HFFc6 (cell line): ENCODE results near the gene NAV2. TPM values are rescaled to one million over a fixed set of nuclear protein-coding genes. Genes with fewer than 3 reads are reported as not detected.

Experiments
- DNase-seq: peaks from one replicate; pipeline ENCODE4 v3.0.0-alpha.2; 2018
- H3K27ac Mint-ChIP-seq: 2 replicates; pipeline ENCODE4 v1.8.0; 2020; ENCODE audit warnings: mild to moderate bottlenecking, mixed read lengths
- H3K27me3 Mint-ChIP-seq: 2 replicates; pipeline ENCODE4 v1.8.0; 2021; ENCODE audit warnings: mild to moderate bottlenecking, moderate library complexity, mixed read lengths; ENCODE audit not compliant: insufficient read depth
- H3K36me3 Mint-ChIP-seq: 2 replicates; pipeline ENCODE4 v1.8.0; 2021; ENCODE audit warnings: low read depth, mixed read lengths
- H3K4me1 Mint-ChIP-seq: 2 replicates; pipeline ENCODE4 v1.8.0; 2020; ENCODE audit warnings: low read depth, mixed read lengths
- H3K4me3 Mint-ChIP-seq: 2 replicates; pipeline ENCODE4 v1.8.0; 2020; ENCODE audit warnings: mild to moderate bottlenecking, moderate library complexity, mixed read lengths
- H3K9me3 Mint-ChIP-seq: 2 replicates; pipeline ENCODE4 v1.8.0; 2020; ENCODE audit warnings: mild to moderate bottlenecking, mixed read lengths
- total RNA-seq, 6 experiments: library from RNA; stranded (reverse); fragmentation: NEBNext Ultra II Directional; extraction: Animal tissue kit (Norgen Biotek cat#: 25700); gene quantifications; 2 replicates in 1 of 6; 3 replicates in 5 of 6; pipeline ENCODE4 v1.2.3, GENCODE V29; 2021
- TF ChIP-seq, protein P1 (sequence below): fragments of 200-600 bp; sonication (generic); IDR thresholded peaks from 2 replicates; pipeline ENCODE4 v1.5.0; 2021; ENCODE audit warnings: antibody characterized with exemption, mild to moderate bottlenecking

NAV2 gene
- total RNA-seq, 6 experiments from 2014 or later, result 12.4 to 34.9 (median 31.8) TPM

DNA sequence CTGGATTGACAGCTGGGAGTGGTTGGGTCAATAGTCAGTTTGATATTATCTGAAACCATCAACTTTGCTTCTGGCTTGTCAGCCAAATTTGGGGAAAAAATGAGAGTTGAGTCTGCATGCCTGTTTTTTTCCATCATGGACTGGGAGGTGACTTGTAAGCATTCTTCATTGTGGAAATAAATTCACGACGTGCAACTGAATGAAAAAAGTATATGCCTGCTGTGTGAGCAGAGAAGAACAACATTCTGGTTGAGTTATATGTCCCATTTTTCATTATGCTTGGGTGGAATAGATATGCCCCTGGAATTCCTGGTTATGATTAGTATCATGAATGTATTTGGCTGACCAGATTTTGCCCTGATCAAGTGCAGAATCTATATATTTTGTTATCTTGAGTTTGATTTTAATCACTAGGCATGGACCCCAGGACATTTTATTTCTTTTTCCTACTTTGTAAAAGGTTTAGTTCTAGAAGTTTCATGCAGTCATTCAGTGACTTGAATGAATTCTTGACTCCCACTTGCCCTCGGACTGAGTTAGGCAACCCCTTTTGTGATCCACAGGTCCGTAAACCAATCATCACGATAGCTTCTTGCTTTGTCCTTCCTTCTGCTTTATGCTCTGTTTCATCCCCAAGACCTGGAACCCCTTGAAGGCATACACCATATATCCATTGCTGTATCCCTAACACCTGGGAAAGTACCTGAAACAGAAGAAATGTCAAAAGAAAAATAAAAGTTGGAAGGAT, 205.8 kb downstream of the NAV2 start:
- DNase-seq, result no peak
- TF ChIP-seq, protein P1, sequence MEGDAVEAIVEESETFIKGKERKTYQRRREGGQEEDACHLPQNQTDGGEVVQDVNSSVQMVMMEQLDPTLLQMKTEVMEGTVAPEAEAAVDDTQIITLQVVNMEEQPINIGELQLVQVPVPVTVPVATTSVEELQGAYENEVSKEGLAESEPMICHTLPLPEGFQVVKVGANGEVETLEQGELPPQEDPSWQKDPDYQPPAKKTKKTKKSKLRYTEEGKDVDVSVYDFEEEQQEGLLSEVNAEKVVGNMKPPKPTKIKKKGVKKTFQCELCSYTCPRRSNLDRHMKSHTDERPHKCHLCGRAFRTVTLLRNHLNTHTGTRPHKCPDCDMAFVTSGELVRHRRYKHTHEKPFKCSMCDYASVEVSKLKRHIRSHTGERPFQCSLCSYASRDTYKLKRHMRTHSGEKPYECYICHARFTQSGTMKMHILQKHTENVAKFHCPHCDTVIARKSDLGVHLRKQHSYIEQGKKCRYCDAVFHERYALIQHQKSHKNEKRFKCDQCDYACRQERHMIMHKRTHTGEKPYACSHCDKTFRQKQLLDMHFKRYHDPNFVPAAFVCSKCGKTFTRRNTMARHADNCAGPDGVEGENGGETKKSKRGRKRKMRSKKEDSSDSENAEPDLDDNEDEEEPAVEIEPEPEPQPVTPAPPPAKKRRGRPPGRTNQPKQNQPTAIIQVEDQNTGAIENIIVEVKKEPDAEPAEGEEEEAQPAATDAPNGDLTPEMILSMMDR, result no peak
- peak overlapping the region; percentile 79 for H3K4me3 Mint-ChIP-seq
- H3K4me1 Mint-ChIP-seq, result peaks cover 69% of the 10 kb centered on the region
- no peaks in the 10 kb centered on the region for H3K9me3 Mint-ChIP-seq
- H3K27me3 Mint-ChIP-seq, result peaks cover 2% of the 10 kb centered on the region; the same call in 1 of the 2 replicates
- peaks cover 24% of the 10 kb centered on the region for H3K36me3 Mint-ChIP-seq
- peak overlapping the region; percentile 97 for H3K27ac Mint-ChIP-seq

DNA sequence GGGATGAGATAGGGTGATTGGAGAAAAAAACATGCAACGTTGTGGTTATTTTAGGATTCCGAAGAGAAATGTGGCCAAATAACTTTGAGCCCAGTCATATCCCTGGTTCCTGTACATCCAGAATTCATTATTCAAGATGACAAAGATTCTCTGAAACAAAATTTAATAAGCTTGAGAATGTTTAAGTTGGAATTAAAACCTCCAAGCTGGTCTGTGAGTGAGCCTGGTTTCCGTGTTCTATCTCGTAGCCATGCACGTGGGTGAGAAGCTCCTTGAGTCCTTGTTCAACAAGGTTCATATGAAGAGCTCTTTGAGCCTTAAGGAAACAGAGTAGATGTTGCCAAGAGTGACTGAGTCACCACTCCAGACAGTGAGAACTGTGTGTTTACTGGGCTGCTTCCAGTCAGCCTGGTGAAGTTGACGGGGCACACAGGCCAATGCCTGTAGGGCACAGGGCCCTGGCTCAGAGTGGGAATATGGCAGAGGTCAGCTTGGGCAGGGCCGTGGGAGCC, 206.5 kb downstream of the NAV2 start:
- Mint-ChIP-seq H3K27me3 (peaks cover 2% of the 10 kb centered on the region; the same call in 1 of the 2 replicates), H3K27ac (peak overlapping the region; percentile 97), H3K9me3 (no peaks in the 10 kb centered on the region), H3K4me3 (peak overlapping the region; percentile 79), H3K4me1 (peaks cover 75% of the 10 kb centered on the region), H3K36me3 (peaks cover 24% of the 10 kb centered on the region)
- TF ChIP-seq, protein P1, result no peak
- DNase-seq, result peak; percentile 96

DNA sequence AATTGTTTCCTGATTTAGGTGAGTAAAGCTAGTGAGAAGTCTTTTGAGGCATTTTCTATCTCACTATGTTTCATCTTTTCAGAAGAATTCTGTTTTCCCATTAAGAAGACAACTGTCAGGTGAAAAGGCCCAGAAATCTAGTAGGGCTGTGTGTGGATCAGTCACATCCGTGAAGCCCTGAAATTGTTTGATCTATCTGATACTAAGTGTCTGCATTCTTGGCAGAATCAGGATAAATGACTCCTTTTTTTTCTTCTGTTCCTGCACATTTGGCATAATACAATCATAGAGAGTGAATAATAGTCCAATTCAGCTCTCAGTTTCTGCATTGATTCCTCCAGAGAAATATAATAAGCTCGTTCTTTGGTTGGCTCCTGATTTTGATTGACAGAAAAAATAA, 208.3 kb downstream of the NAV2 start:
- TF ChIP-seq, protein P1, result no peak
- DNase-seq, result no peak
- Mint-ChIP-seq H3K9me3 (no peaks in the 10 kb centered on the region), H3K27me3 (no peaks in the 10 kb centered on the region), H3K4me1 (peaks cover 85% of the 10 kb centered on the region), H3K36me3 (peaks cover 20% of the 10 kb centered on the region), H3K27ac (peak overlapping the region; percentile 71), H3K4me3 (no peak overlapping the region)

DNA sequence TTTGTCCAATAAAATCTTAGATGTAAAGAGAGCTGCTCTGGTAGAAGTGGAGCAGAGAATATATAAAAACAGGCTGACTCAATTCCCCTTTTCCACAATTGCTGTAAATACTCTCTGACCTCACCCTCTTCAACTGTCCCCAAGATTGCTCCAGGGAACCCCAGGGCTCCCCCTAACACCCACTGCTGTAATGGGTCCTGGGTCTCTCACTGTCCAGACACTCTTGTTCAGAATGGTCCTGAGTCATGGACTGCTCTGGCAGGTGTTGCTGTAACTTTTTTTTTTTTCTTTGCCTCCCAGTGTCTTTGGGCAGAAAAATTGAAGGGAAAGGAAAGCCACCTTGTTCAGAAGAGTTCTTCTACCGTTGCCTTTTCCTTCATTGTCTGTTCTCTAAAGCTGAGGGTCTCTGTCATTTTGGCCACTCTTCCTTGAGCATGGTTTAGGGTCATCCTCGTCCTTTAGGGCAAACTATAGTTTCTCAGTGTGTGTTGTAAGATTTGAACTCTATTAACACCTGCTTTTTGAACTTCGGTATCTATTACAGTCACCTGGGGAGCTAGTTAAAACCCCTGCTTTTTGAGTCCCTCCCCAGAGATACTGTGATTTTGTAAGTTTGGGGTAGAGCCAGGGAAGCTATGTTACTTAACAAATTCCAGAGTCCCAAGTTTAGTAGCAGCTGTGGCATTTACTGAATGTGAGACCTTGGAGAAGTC, 209.5 kb downstream of the NAV2 start:
- TF ChIP-seq, protein P1, result no peak
- 0 out of 2 replicates have a peak overlapping the region, but pooled peaks have one; percentile 13 for H3K4me3 Mint-ChIP-seq
- no peaks in the 10 kb centered on the region for H3K27me3 Mint-ChIP-seq
- H3K9me3 Mint-ChIP-seq, result no peaks in the 10 kb centered on the region
- H3K36me3 Mint-ChIP-seq, result peaks cover 17% of the 10 kb centered on the region
- peaks cover 78% of the 10 kb centered on the region for H3K4me1 Mint-ChIP-seq
- DNase-seq, result no peak
- peak overlapping the region; percentile 82 for H3K27ac Mint-ChIP-seq

DNA sequence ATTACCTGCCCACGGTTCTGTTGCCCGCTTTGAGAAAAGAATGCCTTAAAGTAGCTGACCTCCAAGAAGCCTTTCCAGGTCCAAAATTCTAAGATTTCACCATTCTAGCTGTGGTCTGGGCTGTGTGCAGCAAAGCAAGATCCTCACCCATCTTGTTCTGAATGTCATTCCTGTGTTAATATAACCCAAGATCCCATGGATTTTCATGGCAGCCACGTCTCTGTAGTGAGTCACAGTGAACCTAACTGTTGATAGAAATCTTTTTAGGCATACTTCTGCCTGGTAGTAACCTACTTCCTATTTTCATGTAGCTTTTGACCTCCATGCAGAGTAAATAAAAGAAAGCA, 210.0 kb downstream of the NAV2 start:
- H3K27me3 Mint-ChIP-seq, result no peaks in the 10 kb centered on the region
- TF ChIP-seq, protein P1, result no peak
- peaks cover 73% of the 10 kb centered on the region for H3K4me1 Mint-ChIP-seq
- peaks cover 14% of the 10 kb centered on the region for H3K36me3 Mint-ChIP-seq
- peak; percentile 38 for DNase-seq
- no peaks in the 10 kb centered on the region for H3K9me3 Mint-ChIP-seq
- H3K27ac Mint-ChIP-seq, result peak overlapping the region; percentile 82
- no peak overlapping the region for H3K4me3 Mint-ChIP-seq
